ENCODE results near the gene RSL1D1.
"Not testable (repeated sequence)": the region's sequence is repeated elsewhere in the genome, so short reads cannot be mapped to it uniquely, and the experiment has no call there.

Gene RSL1D1

GRCh38 chr16:11796227-11797165, 54.8 kb downstream of the RSL1D1 start:
- DNase-seq = peak; percentile 22

- no peak for DNase-seq
These were observed 55.5 kb downstream of the RSL1D1 start for GRCh38 chr16:11795887-11796226.

GRCh38 chr16:11794996-11795886, 56.1 kb downstream of the RSL1D1 start:
- DNase-seq = no peak

DNA sequence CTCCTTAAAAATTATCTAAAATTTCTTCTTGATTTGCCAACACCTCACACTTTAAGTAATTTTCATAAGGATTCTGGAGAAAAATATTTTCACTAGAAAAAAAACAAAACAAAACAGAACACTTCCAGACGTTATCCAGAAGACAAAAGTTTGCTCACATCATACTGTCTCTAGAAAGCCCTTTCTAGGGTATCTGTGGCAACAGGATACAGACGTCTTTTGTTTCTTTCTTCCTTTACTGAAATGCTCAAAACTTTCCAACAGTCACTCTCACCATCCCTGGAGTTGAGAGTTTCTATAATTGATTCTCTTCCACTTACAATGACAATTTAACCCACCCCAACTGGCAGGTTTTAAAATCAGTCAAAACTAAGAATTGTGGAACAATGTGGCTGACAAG, 56.9 kb downstream of the RSL1D1 start:
- no peak for DNase-seq

- no peak for DNase-seq
These were observed 57.5 kb downstream of the RSL1D1 start for GRCh38 chr16:11793840-11794239.

DNA sequence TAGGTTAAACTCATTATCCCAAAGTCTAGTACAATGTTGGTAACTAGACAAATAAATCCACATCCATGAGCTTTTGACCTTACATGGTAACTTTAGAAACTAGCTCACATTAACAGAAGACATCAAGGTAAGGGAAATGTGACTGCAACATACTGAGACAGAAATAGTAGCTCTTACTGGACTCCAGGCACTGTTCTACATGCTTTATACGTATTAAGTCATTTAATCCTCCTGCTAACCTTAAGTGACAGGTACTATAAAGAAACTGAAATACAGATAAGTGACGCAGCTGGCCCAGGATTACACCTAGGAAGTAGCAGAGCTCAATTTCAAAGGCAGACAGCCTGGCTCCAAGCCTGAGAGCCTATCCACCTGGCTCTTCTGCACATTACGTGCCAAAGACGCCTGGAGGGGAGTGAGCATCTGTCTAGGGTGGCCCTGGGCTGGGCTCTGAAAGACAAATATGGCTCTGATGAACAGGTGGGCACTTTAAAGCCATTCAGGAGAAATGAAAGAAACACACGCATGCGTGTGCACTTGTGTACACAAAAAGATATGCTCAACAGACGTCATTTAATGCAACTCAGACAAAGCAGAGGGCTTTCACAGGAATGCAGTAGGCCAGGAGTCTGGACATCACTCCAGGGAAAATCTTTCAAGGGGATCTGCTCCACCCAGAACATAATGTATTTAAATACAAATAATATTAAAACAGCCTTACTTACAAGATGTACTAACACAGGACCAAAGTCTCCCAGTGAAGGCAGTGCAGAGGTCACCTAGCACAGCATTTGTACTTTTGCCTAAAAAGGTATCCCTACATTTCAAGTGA, 58.7 kb downstream of the RSL1D1 start:
- no peak for DNase-seq

- no peak for DNase-seq
These were observed 60.1 kb downstream of the RSL1D1 start for GRCh38 chr16:11791144-11791828.

- no peak for DNase-seq
These were observed 62.4 kb downstream of the RSL1D1 start for GRCh38 chr16:11788914-11789313.

DNA sequence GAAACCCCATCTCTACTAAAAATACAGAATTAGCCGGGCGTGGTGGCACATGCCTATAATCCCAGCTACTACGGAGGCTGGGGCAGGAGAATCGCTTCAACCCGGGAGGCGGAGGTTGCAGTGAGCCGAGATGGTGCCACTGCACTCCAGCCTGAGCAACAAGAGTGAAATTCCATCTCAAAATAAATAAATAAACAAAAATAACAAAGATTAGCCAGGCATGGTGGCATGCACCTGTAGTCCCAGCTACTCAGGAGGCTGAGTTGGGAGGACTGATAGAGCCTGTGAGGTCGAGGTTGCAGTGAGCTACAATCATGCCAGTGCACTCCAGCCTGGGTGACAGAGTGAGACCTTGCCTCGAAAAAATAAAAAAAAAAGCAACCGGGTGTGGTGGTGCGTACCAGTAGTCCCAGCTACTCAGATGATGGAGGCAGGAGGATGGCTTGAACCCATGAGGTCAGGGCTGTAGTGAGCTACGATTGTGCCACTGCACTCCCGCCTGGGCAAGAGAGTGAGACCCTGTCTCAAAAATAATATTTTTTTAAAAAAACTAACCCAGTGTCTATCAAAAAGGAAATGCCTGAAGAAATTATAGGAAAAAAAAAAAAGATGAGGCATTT, 66.3 kb downstream of the RSL1D1 start:
- DNase-seq = not testable (repeated sequence)

DNA sequence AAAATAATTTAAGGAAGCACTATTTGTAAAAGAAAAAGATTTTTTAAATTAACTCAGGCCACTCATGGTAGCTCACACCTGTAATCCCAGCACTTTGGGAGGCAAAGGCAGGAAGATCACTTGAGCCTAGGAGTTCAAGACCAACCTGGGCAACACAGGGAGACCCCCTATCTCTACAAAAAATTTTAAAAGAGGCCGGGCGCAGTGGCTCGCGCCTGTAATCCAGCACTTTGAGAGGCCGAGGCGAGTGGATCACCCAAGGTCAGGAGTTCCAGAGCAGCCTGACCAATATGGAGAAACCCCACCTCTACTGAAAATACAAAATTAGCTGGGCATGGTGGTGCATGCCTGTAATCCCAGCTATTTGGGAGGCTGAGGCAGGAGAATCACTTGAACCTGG, 67.0 kb downstream of the RSL1D1 start:
- not testable (repeated sequence) for DNase-seq

DNA sequence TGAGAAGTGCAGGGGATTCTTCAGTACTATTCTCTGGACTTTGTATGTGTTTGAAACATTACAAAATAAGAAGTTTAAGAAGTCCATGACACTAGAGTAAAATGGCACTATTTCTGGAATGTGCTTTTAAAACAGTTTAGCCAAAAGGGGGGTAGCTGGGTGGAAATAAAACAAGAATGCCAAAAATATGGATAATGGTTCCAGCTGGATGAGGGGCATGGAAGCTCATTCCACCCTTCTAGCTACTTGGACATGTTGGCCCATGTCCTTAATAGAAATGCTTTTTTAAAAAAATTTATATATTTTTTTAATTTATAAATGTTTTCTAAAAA, 67.3 kb downstream of the RSL1D1 start:
- no peak for DNase-seq
